Left renal pelvis (tissue), 4 donors: ENCODE results near the gene RIOK1. TPM values are rescaled to one million over a fixed set of nuclear protein-coding genes. Genes with fewer than 3 reads are reported as not detected.

Source experiments
- polyA plus RNA-seq, 4 donors: library from polyadenylated mRNA; unstranded; fragments of 120-200 nt; gene quantifications; one replicate each; pipeline ENCODE4 v1.2.1, GENCODE V29; 2013; ENCODE audit not compliant: insufficient read length in 4 of 4

The RIOK1 gene
- polyA plus RNA-seq, 4 donors = 33.6 to 36.7 (median 35.7) TPM

Other genes with a start within 250 kb of the RIOK1 start
- 100 to 1,000 TPM; 122 to 152 (median 146) TPM for gene SSR1, start 76.6 kb upstream of the RIOK1 start, polyA plus RNA-seq
- under 1 TPM in 3 of 4 donors, not detected in 1; 0.09 to 0.17 (median 0.17) TPM for gene CAGE1, start 66 bp upstream of the RIOK1 start, polyA plus RNA-seq
- 10 to 100 TPM in 3 of 4 donors, 1 to 10 TPM in 1; 5.4 to 95.4 (median 69.9) TPM for gene DSP, start 151.9 kb downstream of the RIOK1 start, polyA plus RNA-seq
- 10 to 100 TPM; 16.3 to 27.8 (median 22.5) TPM for gene SNRNP48, start 200.4 kb downstream of the RIOK1 start, polyA plus RNA-seq